Gastrocnemius medialis (tissue), 4 donors: ENCODE results near the gene RNF115. TPM values are rescaled to one million over a fixed set of nuclear protein-coding genes. Genes with fewer than 3 reads are reported as not detected.
A peak's percentile ranks its signal among the peaks of the same experiment; 100 is the strongest.
"Not testable (repeated sequence)": the region's sequence is repeated elsewhere in the genome, so short reads cannot be mapped to it uniquely, and the experiment has no call there.

Experiments
- ATAC-seq, 2 donors: fragments of 150-250 bp; one replicate each; pipeline ENCODE4 v1.9.1; 2016
- DNase-seq, 2 donors: peaks; one replicate each; pipeline ENCODE4 v3.0.0-alpha.2; 2019
- H3K27ac ChIP-seq, 4 donors: fragments of 200-600 bp; sonication (generic); 1 replicate in 1 of 4; 2 replicates in 3 of 4; pipeline ENCODE4 v1.5.1; 2016 to 2018; ENCODE audit warnings: mild to moderate bottlenecking in 2 of 4, moderate library complexity in 1 of 4
- H3K27me3 ChIP-seq, 3 donors: fragments of 200-600 bp; sonication (generic) in 2 of 3; 1 replicate in 1 of 3; 2 replicates in 2 of 3; pipeline versions ENCODE4 v1.5.1 to v1.6.0; 2016 to 2019; ENCODE audit warnings: mild to moderate bottlenecking in 1 of 3, moderate library complexity in 1 of 3
- H3K36me3 ChIP-seq, 2 donors: fragments of 200-600 bp; sonication (generic) in 1 of 2; one replicate each; pipeline ENCODE4 v1.5.1; 2017 to 2018
- H3K4me1 ChIP-seq, 2 donors: fragments of 200-600 bp; sonication (generic) in 1 of 2; one replicate each; pipeline ENCODE4 v1.5.1; 2016 to 2017; ENCODE audit warnings: mild to moderate bottlenecking in 2 of 2
- H3K4me3 ChIP-seq, 4 donors: fragments of 200-600 bp; sonication (generic) in 3 of 4; 1 replicate in 1 of 4; 2 replicates in 3 of 4; pipeline ENCODE4 v1.5.1; 2016 to 2019; ENCODE audit warnings: mild to moderate bottlenecking in 2 of 4
- H3K9me3 ChIP-seq, 3 donors: fragments of 200-600 bp; sonication (generic) in 2 of 3; 1 replicate in 1 of 3; 2 replicates in 2 of 3; pipeline ENCODE4 v1.5.1; 2016 to 2019
- CTCF ChIP-seq, 5 experiments: fragments of 450-650 bp in 3 of 5; fragments of 200-600 bp in 2 of 5; sonication (generic) in 2 of 5; IDR thresholded peaks in 4 of 5; conservative IDR thresholded peaks in 1 of 5; 1 replicate in 4 of 5; 2 replicates in 1 of 5; pipeline ENCODE4 v1.5.1; 2016 to 2019; ENCODE audit warnings: antibody characterized with exemption in 5 of 5, mild to moderate bottlenecking in 3 of 5, moderate library complexity in 3 of 5
- POLR2A ChIP-seq, 2 donors: fragments of 450-650 bp; IDR thresholded peaks; one replicate each; pipeline ENCODE4 v1.6.1; 2017; ENCODE audit warnings: antibody characterized with exemption in 2 of 2, mild to moderate bottlenecking in 2 of 2, moderate library complexity in 2 of 2
- in situ Hi-C, 4 donors: fragments of 200-750 bp; cut with MboI; loops; one replicate each; pipeline versions ENCODE4 v1.15.0 to v1.8.0; 2017; ENCODE audit warnings: low sequenced_read_pairs in 4 of 4
- intact Hi-C: fragments of 100-400 bp; cut with DNase I; formaldehyde crosslinking; loops from one replicate; pipeline ENCODE4 v1.15.1; 2023; ENCODE audit warnings: low total_unique reads
- total RNA-seq, 4 donors: library from RNA; depleted of rRNA; stranded (reverse); fragments of >200 nt; gene quantifications; one replicate each; pipeline versions ENCODE4 v1.1.0 to v1.2.3, GENCODE V29; 2016

RNF115 gene
- total RNA-seq, 4 donors from 2014 or later, result 16.1 to 65.4 (median 37.3) TPM

GRCh38 chr1:145828367-145829026 lies 4.6 kb upstream of the RNF115 start:
- TF ChIP-seq POLR2A (IDR thresholded peaks at IDR 0.05), result no peak
- no peak for TF ChIP-seq CTCF (IDR thresholded peaks at IDR 0.05 in 4 of 5, conservative IDR thresholded peaks at IDR 0.05 in 1 of 5)
- DNase-seq, result no peak
- Histone ChIP-seq H3K27me3 (no peaks in the 10 kb centered on the region), H3K4me3 (no peak overlapping the region), H3K9me3 (no peaks in the 10 kb centered on the region), H3K27ac (no peak overlapping the region), H3K36me3 (peaks cover 8 to 77% of the 10 kb centered on the region in 2 donors), H3K4me1 (peaks cover 7 to 11% of the 10 kb centered on the region in 2 donors)
- no peak for ATAC-seq
- in situ Hi-C loops, result no loop called here
- intact Hi-C loops, result loop anchor here (10.0 kb wide), 1 partner anchor 46 kb away; no protein-coding TSS in a partner anchor

GRCh38 chr1:145827966-145828365 lies 4.1 kb upstream of the RNF115 start:
- no peak overlapping the region for H3K27ac ChIP-seq
- H3K4me3 ChIP-seq, result no peak overlapping the region
- DNase-seq (no peak), ATAC-seq (no peak)
- intact Hi-C loops, result loop anchor here (10.0 kb wide), 1 partner anchor 47 kb away; no protein-coding TSS in a partner anchor
- no peaks in the 10 kb centered on the region for H3K27me3 ChIP-seq
- TF ChIP-seq POLR2A (IDR thresholded peaks at IDR 0.05) (no peak), CTCF (IDR thresholded peaks at IDR 0.05 in 4 of 5, conservative IDR thresholded peaks at IDR 0.05 in 1 of 5) (no peak)
- H3K36me3 ChIP-seq, result peaks cover 8 to 72% of the 10 kb centered on the region in 2 donors
- H3K9me3 ChIP-seq, result no peaks in the 10 kb centered on the region
- peaks cover 7 to 11% of the 10 kb centered on the region in 2 donors for H3K4me1 ChIP-seq
- in situ Hi-C loops, result no loop called here

GRCh38 chr1:145826030-145826429 lies 2.1 kb upstream of the RNF115 start:
- Histone ChIP-seq H3K27me3 (no peaks in the 10 kb centered on the region), H3K4me1 (peaks cover 11% of the 10 kb centered on the region in 2 donors), H3K27ac (no peak overlapping the region), H3K36me3 (peaks cover 8 to 54% of the 10 kb centered on the region in 2 donors), H3K4me3 (no peak overlapping the region), H3K9me3 (no peaks in the 10 kb centered on the region)
- intact Hi-C loops (loop anchor here (10.0 kb wide), 1 partner anchor 49 kb away; no protein-coding TSS in a partner anchor), in situ Hi-C loops (no loop called here)
- ATAC-seq (no peak), DNase-seq (no peak)
- TF ChIP-seq POLR2A (IDR thresholded peaks at IDR 0.05) (no peak), CTCF (IDR thresholded peaks at IDR 0.05 in 4 of 5, conservative IDR thresholded peaks at IDR 0.05 in 1 of 5) (no peak)

- intact Hi-C loops (loop anchor here (1.0 to 10.0 kb wide), 2 partner anchors 21 to 50 kb away; partner anchors contain the start of gene NUDT17), in situ Hi-C loops (no loop called here)
- ATAC-seq (no peak), DNase-seq (no peak)
- Histone ChIP-seq H3K27me3 (no peaks in the 10 kb centered on the region), H3K36me3 (peaks cover 8 to 38% of the 10 kb centered on the region in 2 donors), H3K4me1 (peaks cover 13 to 15% of the 10 kb centered on the region in 2 donors), H3K9me3 (no peaks in the 10 kb centered on the region), H3K4me3 (peak overlapping the region; percentile 63 to 80 (median 74)), H3K27ac (peak overlapping the region; percentile 86 to 92 (median 88))
- TF ChIP-seq POLR2A (IDR thresholded peaks at IDR 0.05) (no peak), CTCF (IDR thresholded peaks at IDR 0.05 in 4 of 5, conservative IDR thresholded peaks at IDR 0.05 in 1 of 5) (no peak)
Observed at GRCh38 chr1:145824499-145824842, 576 bp upstream of the RNF115 start.

GRCh38 chr1:145822779-145823331 lies 1.0 kb downstream of the RNF115 start:
- H3K27me3 ChIP-seq, in situ Hi-C loops, H3K9me3 ChIP-seq, DNase-seq: not testable (repeated sequence)
- peaks cover 17 to 20% of the 10 kb centered on the region in 2 donors for H3K4me1 ChIP-seq
- peak overlapping the region; percentile 36 to 92 (median 84) for H3K27ac ChIP-seq
- peak; percentile 8 to 26 for ATAC-seq
- H3K36me3 ChIP-seq, result peaks cover 5 to 22% of the 10 kb centered on the region in 2 donors
- H3K4me3 ChIP-seq, result peak overlapping the region in 1 of 4 donors; percentile 72
- intact Hi-C loops, result loop anchor here (10.0 kb wide), 1 partner anchor 52 kb away; no protein-coding TSS in a partner anchor

GRCh38 chr1:145818095-145818494 lies 5.8 kb downstream of the RNF115 start:
- Histone ChIP-seq H3K4me3 (peak overlapping the region in 1 of 4 donors; percentile 28), H3K4me1 (peaks cover 8 to 14% of the 10 kb centered on the region in 2 donors), H3K27ac (peak overlapping the region; percentile 44 to 73 (median 57))
- intact Hi-C loops, H3K36me3 ChIP-seq, H3K27me3 ChIP-seq, H3K9me3 ChIP-seq, in situ Hi-C loops, DNase-seq: not testable (repeated sequence)
- ATAC-seq, result peak; percentile 42 to 45

GRCh38 chr1:145812977-145813810 lies 10.7 kb downstream of the RNF115 start:
- ATAC-seq, result peak; percentile 62 to 74

More at GRCh38 chr1:145812977-145813810, 10.7 kb downstream of the RNF115 start:
- DNase-seq, H3K36me3 ChIP-seq, H3K27me3 ChIP-seq, H3K9me3 ChIP-seq, in situ Hi-C loops, intact Hi-C loops: not testable (repeated sequence)
- peak overlapping the region; percentile 44 to 76 (median 60) for H3K27ac ChIP-seq
- H3K4me3 ChIP-seq, result peak overlapping the region in 1 of 4 donors; percentile 26
- peaks cover 4 to 11% of the 10 kb centered on the region in 2 donors for H3K4me1 ChIP-seq
